Activated CD4-positive, alpha-beta T cell treated with anti-CD3 and anti-CD28 coated beads, Interleukin-10, Interleukin-2, amounts not matched to agents 100 ng/mL and 50 ng/mL, durations not matched to agents 16 hours and 8 hours (primary cell): Measurements from ENCODE around the gene MAP2K6.
"Not testable (repeated sequence)": the region's sequence is repeated elsewhere in the genome, so short reads cannot be mapped to it uniquely, and the experiment has no call there.

Experiments used
- DNase-seq: peaks from one replicate; pipeline ENCODE4 v3.0.0-alpha.2; 2020

MAP2K6 gene

GRCh38 chr17:69460963-69461922 lies 46.7 kb downstream of the MAP2K6 start:
- no peak for DNase-seq

- no peak for DNase-seq
These were observed 47.5 kb downstream of the MAP2K6 start for GRCh38 chr17:69461951-69462369.

GRCh38 chr17:69462882-69463281 lies 48.4 kb downstream of the MAP2K6 start:
- DNase-seq: no peak

- DNase-seq: no peak
These were observed 52.0 kb downstream of the MAP2K6 start for GRCh38 chr17:69466451-69466850.

- DNase-seq: no peak
These were observed 52.6 kb downstream of the MAP2K6 start for GRCh38 chr17:69466905-69467667.

GRCh38 chr17:69468207-69468606 lies 53.7 kb downstream of the MAP2K6 start:
- no peak for DNase-seq

GRCh38 chr17:69470702-69471101 lies 56.2 kb downstream of the MAP2K6 start:
- no peak for DNase-seq

- no peak for DNase-seq
These were observed 56.9 kb downstream of the MAP2K6 start for GRCh38 chr17:69471406-69471805.

GRCh38 chr17:69473841-69474831 lies 59.6 kb downstream of the MAP2K6 start:
- no peak for DNase-seq

GRCh38 chr17:69477204-69477902 lies 62.9 kb downstream of the MAP2K6 start:
- no peak for DNase-seq

GRCh38 chr17:69477903-69478266 lies 63.4 kb downstream of the MAP2K6 start:
- no peak for DNase-seq

GRCh38 chr17:69478916-69479315 lies 64.4 kb downstream of the MAP2K6 start:
- DNase-seq: no peak

GRCh38 chr17:69479756-69480155 lies 65.3 kb downstream of the MAP2K6 start:
- DNase-seq: not testable (repeated sequence)

- no peak for DNase-seq
These were observed 65.7 kb downstream of the MAP2K6 start for GRCh38 chr17:69480245-69480644.

- no peak for DNase-seq
These were observed 70.8 kb downstream of the MAP2K6 start for GRCh38 chr17:69485251-69485661.

GRCh38 chr17:69485901-69486643 lies 71.6 kb downstream of the MAP2K6 start:
- DNase-seq: no peak

GRCh38 chr17:69486779-69487637 lies 72.5 kb downstream of the MAP2K6 start:
- DNase-seq: no peak

GRCh38 chr17:69489313-69489712 lies 74.8 kb downstream of the MAP2K6 start:
- DNase-seq: no peak

GRCh38 chr17:69492410-69493071 lies 78.0 kb downstream of the MAP2K6 start:
- no peak for DNase-seq

GRCh38 chr17:69495787-69496186 lies 81.3 kb downstream of the MAP2K6 start:
- no peak for DNase-seq
